Stimulated activated CD4-positive, alpha-beta T cell treated with anti-CD3 and anti-CD28 coated beads, Interleukin-1b, Interleukin-23, amount 100 ng/mL, for 4 hours (primary cell): Measurements from ENCODE around the gene COX4I2.
"Not testable (repeated sequence)": the region's sequence is repeated elsewhere in the genome, so short reads cannot be mapped to it uniquely, and the experiment has no call there.

Experiments
- DNase-seq, 2 donors: peaks; one replicate each; pipeline ENCODE4 v3.0.0-alpha.2; 2020; ENCODE audit warnings: low read depth in 2 of 2

Gene COX4I2

GRCh38 chr20:31654534-31654933 lies 16.8 kb downstream of the COX4I2 start:
- DNase-seq = no peak

- peak; percentile 75 to 79 for DNase-seq
Observed at GRCh38 chr20:31661625-31662371, 24.1 kb downstream of the COX4I2 start.

GRCh38 chr20:31662372-31662854 lies 24.7 kb downstream of the COX4I2 start:
- DNase-seq = no peak

GRCh38 chr20:31663524-31663837 lies 25.8 kb downstream of the COX4I2 start:
- no peak for DNase-seq

- DNase-seq = no peak
Observed at GRCh38 chr20:31663838-31664695, 26.4 kb downstream of the COX4I2 start.

- DNase-seq = no peak
Observed at GRCh38 chr20:31664696-31665354, 27.1 kb downstream of the COX4I2 start.

- no peak for DNase-seq
Observed at GRCh38 chr20:31665753-31666152, 28.0 kb downstream of the COX4I2 start.

GRCh38 chr20:31666258-31667042 lies 28.7 kb downstream of the COX4I2 start:
- DNase-seq = no peak

- DNase-seq = no peak
Observed at GRCh38 chr20:31667315-31668285, 29.9 kb downstream of the COX4I2 start.

- DNase-seq = not testable (repeated sequence)
Observed at GRCh38 chr20:31668944-31669343, 31.2 kb downstream of the COX4I2 start.

GRCh38 chr20:31669876-31670275 lies 32.2 kb downstream of the COX4I2 start:
- DNase-seq = no peak

GRCh38 chr20:31670371-31671228 lies 32.9 kb downstream of the COX4I2 start:
- DNase-seq = no peak

- DNase-seq = no peak
Observed at GRCh38 chr20:31671324-31671723, 33.6 kb downstream of the COX4I2 start.

GRCh38 chr20:31673435-31673834 lies 35.7 kb downstream of the COX4I2 start:
- DNase-seq = no peak

- DNase-seq = no peak
Observed at GRCh38 chr20:31673943-31674463, 36.3 kb downstream of the COX4I2 start.

GRCh38 chr20:31674895-31675827 lies 37.4 kb downstream of the COX4I2 start:
- peak; percentile 22 to 48 for DNase-seq

- peak; percentile 25 to 60 for DNase-seq
Observed at GRCh38 chr20:31675828-31676608, 38.3 kb downstream of the COX4I2 start.
